Fibroblast of skin of left biceps (primary cell): ENCODE data around the gene TPK1.
"Not testable (repeated sequence)": the region's sequence is repeated elsewhere in the genome, so short reads cannot be mapped to it uniquely, and the experiment has no call there.

Source experiments
- DNase-seq, 2 experiments: peaks; one replicate each; pipeline ENCODE4 v3.0.0-alpha.2; 2013; ENCODE audit warnings: low read depth in 2 of 2

The TPK1 gene

GRCh38 chr7:144777889-144778288 lies 58.0 kb downstream of the TPK1 start:
- DNase-seq = not testable (repeated sequence)

GRCh38 chr7:144777005-144777839 lies 58.6 kb downstream of the TPK1 start:
- DNase-seq = no peak

GRCh38 chr7:144776447-144776846 lies 59.4 kb downstream of the TPK1 start:
- DNase-seq = no peak

GRCh38 chr7:144775749-144776148 lies 60.1 kb downstream of the TPK1 start:
- DNase-seq = no peak

- DNase-seq = no peak
Observed at GRCh38 chr7:144771927-144772326, 63.9 kb downstream of the TPK1 start.

- no peak for DNase-seq
Observed at GRCh38 chr7:144771174-144771573, 64.7 kb downstream of the TPK1 start.

GRCh38 chr7:144769352-144769751 lies 66.5 kb downstream of the TPK1 start:
- DNase-seq = no peak

- no peak for DNase-seq
Observed at GRCh38 chr7:144768633-144769032, 67.2 kb downstream of the TPK1 start.

GRCh38 chr7:144763291-144763690 lies 72.6 kb downstream of the TPK1 start:
- DNase-seq = no peak

- DNase-seq = no peak
Observed at GRCh38 chr7:144762853-144763252, 73.0 kb downstream of the TPK1 start.

GRCh38 chr7:144761493-144761892 lies 74.4 kb downstream of the TPK1 start:
- no peak for DNase-seq

GRCh38 chr7:144759653-144760052 lies 76.2 kb downstream of the TPK1 start:
- DNase-seq = no peak

GRCh38 chr7:144747936-144748335 lies 87.9 kb downstream of the TPK1 start:
- no peak for DNase-seq

GRCh38 chr7:144738708-144739314 lies 97.0 kb downstream of the TPK1 start:
- no peak for DNase-seq

GRCh38 chr7:144738146-144738545 lies 97.7 kb downstream of the TPK1 start:
- no peak for DNase-seq

GRCh38 chr7:144736880-144737493 lies 98.9 kb downstream of the TPK1 start:
- no peak for DNase-seq

- no peak for DNase-seq
Observed at GRCh38 chr7:144735505-144736276, 100.2 kb downstream of the TPK1 start.

GRCh38 chr7:144731661-144732351 lies 104.0 kb downstream of the TPK1 start:
- DNase-seq = no peak

- DNase-seq = no peak
Observed at GRCh38 chr7:144730224-144730623, 105.6 kb downstream of the TPK1 start.

- no peak for DNase-seq
Observed at GRCh38 chr7:144729226-144729625, 106.6 kb downstream of the TPK1 start.

GRCh38 chr7:144728551-144728950 lies 107.3 kb downstream of the TPK1 start:
- DNase-seq = no peak

- not testable (repeated sequence) for DNase-seq
Observed at GRCh38 chr7:144726840-144727239, 109.0 kb downstream of the TPK1 start.
